Measurements from ENCODE around the gene CNDP1.

The CNDP1 gene

GRCh38 chr18:74623047-74623816 lies 88.9 kb downstream of the CNDP1 start:
- DNase-seq (ENCODE audit: low spot score): no peak
- Histone ChIP-seq H3K27ac (no peak overlapping the region), H3K4me3 (no peak overlapping the region)
- TF ChIP-seq CTCF (IDR thresholded peaks at IDR 0.05): no peak

GRCh38 chr18:74624466-74624865 lies 90.2 kb downstream of the CNDP1 start:
- no peak overlapping the region for H3K27ac ChIP-seq
- no peak overlapping the region for H3K4me3 ChIP-seq
- TF ChIP-seq CTCF (IDR thresholded peaks at IDR 0.05): no peak
- no peak for DNase-seq (ENCODE audit: low spot score)

- Histone ChIP-seq H3K4me3 (no peak overlapping the region), H3K27ac (no peak overlapping the region)
- no peak for TF ChIP-seq CTCF (IDR thresholded peaks at IDR 0.05)
- DNase-seq (ENCODE audit: low spot score): no peak
These were observed 90.9 kb downstream of the CNDP1 start for GRCh38 chr18:74625157-74625556.

- no peak for DNase-seq (ENCODE audit: low spot score)
- Histone ChIP-seq H3K4me3 (no peak overlapping the region), H3K27ac (no peak overlapping the region)
- TF ChIP-seq CTCF (IDR thresholded peaks at IDR 0.05): no peak
These were observed 92.0 kb downstream of the CNDP1 start for GRCh38 chr18:74626049-74626874.

- TF ChIP-seq CTCF (IDR thresholded peaks at IDR 0.05): no peak
- H3K27ac ChIP-seq: no peak overlapping the region
These were observed 96.5 kb downstream of the CNDP1 start for GRCh38 chr18:74630804-74631203.

GRCh38 chr18:74631212-74631611 lies 96.9 kb downstream of the CNDP1 start:
- Histone ChIP-seq H3K4me3 (no peak overlapping the region), H3K27ac (no peak overlapping the region)
- no peak for DNase-seq (ENCODE audit: low spot score)
- TF ChIP-seq CTCF (IDR thresholded peaks at IDR 0.05): no peak

More at GRCh38 chr18:74630804-74631203, 96.5 kb downstream of the CNDP1 start:
- no peak for DNase-seq (ENCODE audit: low spot score)
- H3K4me3 ChIP-seq: no peak overlapping the region

Data from coronary artery (tissue), 2 donors.